Thyroid gland (tissue), 4 donors: ENCODE results near the gene MAD1L1. TPM values are rescaled to one million over a fixed set of nuclear protein-coding genes. Genes with fewer than 3 reads are reported as not detected.

Experiments
- DNase-seq, 2 donors: peaks; one replicate each; pipeline ENCODE4 v3.0.0-alpha.2; 2019
- H3K27ac ChIP-seq, 3 donors: fragments of 200-600 bp; sonication (generic); 1 replicate in 2 of 3; 2 replicates in 1 of 3; pipeline ENCODE4 v1.5.1; 2016 to 2019; ENCODE audit warnings: mild to moderate bottlenecking in 1 of 3, moderate library complexity in 1 of 3
- H3K27me3 ChIP-seq: fragments of 200-600 bp; sonication (generic); one replicate; pipeline ENCODE4 v1.5.1; 2019
- H3K36me3 ChIP-seq, 2 donors: fragments of 200-600 bp; sonication (generic); one replicate each; pipeline ENCODE4 v1.5.1; 2016 to 2019
- H3K4me1 ChIP-seq, 2 donors: fragments of 200-600 bp; sonication (generic); one replicate each; pipeline ENCODE4 v1.5.1; 2017 to 2019
- H3K4me3 ChIP-seq, 3 donors: fragments of 200-600 bp; sonication (generic); replicated peaks in 1 of 3; 1 replicate in 2 of 3; 2 replicates in 1 of 3; pipeline ENCODE4 v1.5.1; 2016; ENCODE audit warnings: mild to moderate bottlenecking in 1 of 3
- H3K9me3 ChIP-seq: fragments of 200-600 bp; sonication (generic); one replicate; pipeline ENCODE4 v1.5.1; 2017
- CTCF ChIP-seq, 6 experiments: fragments of 200-600 bp in 3 of 6; fragments of 450-650 bp in 3 of 6; sonication (generic) in 3 of 6; IDR thresholded peaks; one replicate each; pipeline ENCODE4 v1.5.1; 2016 to 2019; ENCODE audit warnings: antibody characterized with exemption in 6 of 6, mild to moderate bottlenecking in 2 of 6, inconsistent platforms in 1 of 6, moderate library complexity in 1 of 6
- POLR2A ChIP-seq, 2 donors: fragments of 450-650 bp; IDR thresholded peaks; one replicate each; pipeline ENCODE4 v1.6.1; 2017; ENCODE audit warnings: antibody characterized with exemption in 2 of 2, mild to moderate bottlenecking in 2 of 2, moderate library complexity in 1 of 2
- WGBS, 2 donors: methylation state at CpG; one replicate each; pipeline ENCODE4 v1.1.5; 2017; 5-methylcytosine and 5-hydroxymethylcytosine counted together
- intact Hi-C: fragments of 100-400 bp; cut with DNase I; formaldehyde crosslinking; loops from one replicate; pipeline ENCODE4 v1.15.1; 2023
- total RNA-seq, 4 donors: library from RNA; depleted of rRNA; stranded (reverse); fragments of >200 nt; gene quantifications; one replicate each; pipeline ENCODE4 v1.2.3, GENCODE V29; 2016

Gene MAD1L1
- total RNA-seq, 4 donors from 2014 or later = 27.4 to 38.6 (median 33.9) TPM

DNA sequence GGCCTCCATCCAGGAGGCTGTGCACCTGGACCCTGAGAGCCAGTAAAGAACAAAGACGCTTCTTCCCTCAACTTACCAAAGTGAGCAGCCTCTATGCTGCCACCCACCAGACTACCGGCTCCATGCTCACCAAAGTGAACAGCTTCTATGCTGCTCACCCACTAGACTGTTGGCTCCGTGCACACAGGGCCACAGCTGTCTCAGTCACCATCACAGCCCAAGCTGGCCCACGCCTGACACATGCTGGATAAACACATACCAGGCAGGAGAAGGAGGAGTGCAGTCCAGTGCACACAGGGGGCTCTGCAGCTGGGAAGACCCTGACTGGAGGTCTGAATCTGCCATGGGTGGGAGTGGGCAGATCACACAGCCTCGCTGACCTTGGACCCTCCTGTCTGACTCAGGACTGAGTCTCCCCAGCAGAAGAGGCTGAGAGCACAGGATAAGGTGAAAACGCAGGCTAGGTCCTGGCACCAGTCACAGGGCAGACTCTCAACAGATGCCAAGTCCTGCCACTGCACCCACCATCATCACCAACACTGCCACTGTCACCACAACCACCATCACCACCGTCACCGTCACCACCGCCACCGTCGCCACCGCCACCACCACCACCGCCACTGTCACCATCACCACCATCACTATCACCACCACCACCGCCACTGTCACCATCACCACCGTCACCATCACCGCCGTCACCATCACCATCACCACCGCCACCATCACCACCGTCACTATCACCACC, 130.9 kb downstream of the MAD1L1 start:
- Histone ChIP-seq H3K4me1 (peaks cover 11 to 23% of the 10 kb centered on the region in 2 donors), H3K9me3 (no peaks in the 10 kb centered on the region), H3K27ac (no peak overlapping the region), H3K27me3 (no peaks in the 10 kb centered on the region), H3K4me3 (no peak overlapping the region), H3K36me3 (no peaks in the 10 kb centered on the region)
- 92 to 97% methylated on average over 18 to 19 of the region's 19 CpGs for WGBS, 2 donors
- intact Hi-C loops = no loop called here
- DNase-seq = no peak
- TF ChIP-seq POLR2A (IDR thresholded peaks at IDR 0.05) (no peak), CTCF (IDR thresholded peaks at IDR 0.05) (no peak)

DNA sequence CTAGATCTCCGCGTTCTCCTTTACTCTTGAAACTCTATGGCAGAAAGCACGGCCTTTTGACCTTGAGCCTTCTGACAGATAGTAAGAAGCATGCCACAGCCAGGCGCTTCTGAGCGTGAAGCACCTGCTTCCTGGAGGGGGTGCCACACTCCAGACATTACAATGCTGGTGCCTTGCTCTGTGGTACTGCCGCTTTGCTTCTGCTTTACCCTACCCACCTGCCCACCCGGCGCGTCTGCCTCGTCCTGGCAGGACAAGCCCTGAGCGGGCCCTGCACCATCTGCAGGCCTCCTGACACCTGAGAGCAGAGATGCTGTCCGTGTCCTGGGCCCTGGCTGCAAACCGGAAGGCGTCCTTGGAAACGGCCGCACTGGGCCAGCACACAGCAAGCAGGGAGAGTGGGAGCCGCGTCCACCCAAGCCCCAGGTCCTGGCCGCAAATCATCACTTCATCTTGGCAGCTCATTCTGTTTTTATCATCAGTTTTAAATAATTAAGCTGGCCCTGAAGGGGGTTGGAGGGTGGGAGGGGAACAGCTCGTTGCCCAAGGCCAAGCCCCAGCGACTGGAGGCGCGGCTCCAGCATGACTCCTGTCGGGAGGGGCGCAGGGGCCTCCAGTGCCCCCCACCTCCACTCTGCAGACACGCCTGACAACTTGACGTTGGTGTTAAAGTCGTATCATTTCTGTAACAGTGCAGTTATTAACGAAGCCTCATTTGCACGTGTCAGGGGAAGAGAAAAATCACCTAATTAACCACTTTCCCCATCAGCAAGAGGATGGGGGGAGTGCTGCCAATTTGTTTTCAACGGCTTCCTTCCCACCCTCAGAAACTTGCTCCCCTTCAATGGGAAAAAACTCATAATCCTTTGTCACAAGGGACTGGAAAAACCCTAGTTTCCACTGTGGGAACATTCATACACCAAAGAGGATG, 132.2 kb downstream of the MAD1L1 start:
- Histone ChIP-seq H3K9me3 (no peaks in the 10 kb centered on the region), H3K4me3 (no peak overlapping the region), H3K27me3 (no peaks in the 10 kb centered on the region), H3K36me3 (no peaks in the 10 kb centered on the region), H3K4me1 (peaks cover 11 to 23% of the 10 kb centered on the region in 2 donors), H3K27ac (no peak overlapping the region)
- TF ChIP-seq CTCF (IDR thresholded peaks at IDR 0.05) (no peak), POLR2A (IDR thresholded peaks at IDR 0.05) (no peak)
- WGBS, 2 donors = 83 to 91% methylated on average over 31 of the region's 31 CpGs
- DNase-seq = no peak
- intact Hi-C loops = no loop called here

GRCh38 chr7:2099048-2099957, 133.4 kb downstream of the MAD1L1 start:
- H3K9me3 ChIP-seq = no peaks in the 10 kb centered on the region
- WGBS, 2 donors = 86 to 87% methylated on average over 27 to 29 of the region's 29 CpGs

DNA sequence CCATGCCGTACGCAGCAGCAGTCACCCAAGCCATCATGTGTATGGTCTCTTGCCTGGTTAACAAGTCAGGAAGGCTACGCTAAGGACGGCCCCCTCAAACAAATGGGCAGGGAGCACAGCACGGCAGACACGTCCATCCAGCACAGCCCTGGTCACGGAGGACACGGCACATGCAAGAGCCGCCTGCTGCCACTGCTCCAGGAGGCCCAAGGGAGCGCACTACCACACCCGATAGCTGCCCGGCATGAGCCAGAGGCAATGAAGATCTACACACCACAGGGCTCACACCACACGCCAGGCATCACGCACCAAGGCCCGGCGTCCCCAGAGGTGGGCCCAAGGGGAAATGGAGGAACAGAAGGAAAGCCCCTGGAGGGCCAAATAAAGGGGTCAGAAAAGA, 134.2 kb downstream of the MAD1L1 start:
- no peak for DNase-seq
- intact Hi-C loops = no loop called here
- whole genome bisulfite sequencing, 2 donors = 86 to 91% methylated on average over 4 to 16 of the region's 16 CpGs
- no peak for TF ChIP-seq POLR2A (IDR thresholded peaks at IDR 0.05)
- no peak for TF ChIP-seq CTCF (IDR thresholded peaks at IDR 0.05)
- H3K9me3 ChIP-seq = no peaks in the 10 kb centered on the region
- no peak overlapping the region for H3K4me3 ChIP-seq
- H3K27ac ChIP-seq = no peak overlapping the region
- H3K4me1 ChIP-seq = peaks cover 0 to 4% of the 10 kb centered on the region in 2 donors
- H3K27me3 ChIP-seq = no peaks in the 10 kb centered on the region
- H3K36me3 ChIP-seq = no peaks in the 10 kb centered on the region

More at GRCh38 chr7:2099048-2099957, 133.4 kb downstream of the MAD1L1 start:
- H3K27ac ChIP-seq = no peak overlapping the region
- no peak for TF ChIP-seq POLR2A (IDR thresholded peaks at IDR 0.05)
- no peak for TF ChIP-seq CTCF (IDR thresholded peaks at IDR 0.05)
- DNase-seq = no peak
- H3K4me1 ChIP-seq = peaks cover 7 to 12% of the 10 kb centered on the region in 2 donors
- H3K27me3 ChIP-seq = no peaks in the 10 kb centered on the region
- H3K4me3 ChIP-seq = no peak overlapping the region
- H3K36me3 ChIP-seq = no peaks in the 10 kb centered on the region
- intact Hi-C loops = no loop called here
